Natural killer cell treated with Interleukin-12 subunit alpha and Interleukin-12 subunit beta and Interleukin-15 and Interleukin-18, amount 100 ng/mL, for 72 hours (primary cell): ENCODE data around the gene TRPM5. TPM values are rescaled to one million over a fixed set of nuclear protein-coding genes. Genes with fewer than 3 reads are reported as not detected.
A peak's percentile ranks its signal among the peaks of the same experiment; 100 is the strongest.

Experiments used
- ATAC-seq, 2 donors: fragments of 150-1000 bp; cut with Tn5 transposase in 1 of 2; sonication (Bioruptor Pico), chemical (Tn5 transposase) in 1 of 2; 2 replicates each; pipeline ENCODE4 v1.10.0; 2021
- DNase-seq: peaks from one replicate; pipeline ENCODE4 v3.0.0; 2022; ENCODE audit warnings: low spot score
- H3K27ac Mint-ChIP-seq, 2 donors: 1 replicate in 1 of 2; 2 replicates in 1 of 2; pipeline ENCODE4 v1.8.0; 2022; ENCODE audit warnings: mixed read lengths in 2 of 2, mild to moderate bottlenecking in 1 of 2, moderate library complexity in 1 of 2
- H3K27me3 Mint-ChIP-seq, 2 donors: 1 replicate in 1 of 2; 2 replicates in 1 of 2; pipeline ENCODE4 v1.8.0; 2022; ENCODE audit warnings: mixed read lengths in 2 of 2
- H3K36me3 Mint-ChIP-seq: one replicate; pipeline ENCODE4 v1.8.0; 2022; ENCODE audit warnings: mixed read lengths
- H3K4me1 Mint-ChIP-seq, 2 donors: 1 replicate in 1 of 2; 2 replicates in 1 of 2; pipeline ENCODE4 v1.8.0; 2022; ENCODE audit warnings: low read depth in 2 of 2, mixed read lengths in 2 of 2, mild to moderate bottlenecking in 1 of 2
- H3K4me3 Mint-ChIP-seq: one replicate; pipeline ENCODE4 v1.8.0; 2022; ENCODE audit warnings: mixed read lengths
- H3K9me3 Mint-ChIP-seq: 2 replicates; pipeline ENCODE4 v1.8.0; 2022; ENCODE audit warnings: mixed read lengths
- total RNA-seq, 2 donors: library from RNA; stranded (reverse); gene quantifications; one replicate each; pipeline ENCODE4 v1.2.3, GENCODE V29; 2022

The TRPM5 gene
- total RNA-seq, 2 donors from 2014 or later: not detected

DNA sequence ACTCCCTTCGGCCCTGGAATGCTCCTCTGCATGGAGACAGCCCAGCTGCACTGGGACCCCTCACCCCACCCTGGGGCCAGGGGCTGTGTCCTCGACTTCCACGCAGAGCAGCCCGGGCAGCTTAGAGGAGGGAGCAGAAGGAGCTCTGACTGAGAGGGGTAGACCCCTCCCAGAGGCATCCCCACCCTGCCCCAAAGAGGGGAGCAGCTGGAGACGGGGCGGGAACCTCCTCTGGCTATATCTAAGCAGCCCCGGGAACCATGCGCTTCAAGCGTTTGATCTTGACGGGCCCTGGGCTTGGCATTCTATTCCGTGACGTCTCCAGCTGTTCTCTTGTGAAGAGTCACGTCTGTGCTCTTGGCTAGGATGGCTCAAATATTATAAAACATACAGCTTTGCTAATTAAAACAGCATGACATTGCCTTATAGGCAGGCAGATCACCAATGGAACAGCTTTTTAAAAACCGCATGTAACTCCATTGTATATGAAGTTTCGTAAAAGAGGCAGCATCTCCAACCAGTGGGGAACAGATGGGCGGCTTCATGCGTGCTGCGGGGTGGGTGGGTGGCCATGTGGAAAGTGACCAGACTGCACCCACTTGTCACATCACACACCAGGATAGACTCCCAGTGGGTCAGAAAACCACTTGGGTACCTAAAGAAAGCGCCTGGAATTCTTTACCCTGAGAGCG lies 8.2 kb upstream of the TRPM5 start:
- Mint-ChIP-seq H3K4me3 (no peak overlapping the region), H3K27ac (no peak overlapping the region), H3K27me3 (peaks cover 9 to 15% of the 10 kb centered on the region in 2 donors), H3K9me3 (no peaks in the 10 kb centered on the region), H3K36me3 (no peaks in the 10 kb centered on the region), H3K4me1 (no peaks in the 10 kb centered on the region)
- DNase-seq: peak; percentile 54
- ATAC-seq: no peak

DNA sequence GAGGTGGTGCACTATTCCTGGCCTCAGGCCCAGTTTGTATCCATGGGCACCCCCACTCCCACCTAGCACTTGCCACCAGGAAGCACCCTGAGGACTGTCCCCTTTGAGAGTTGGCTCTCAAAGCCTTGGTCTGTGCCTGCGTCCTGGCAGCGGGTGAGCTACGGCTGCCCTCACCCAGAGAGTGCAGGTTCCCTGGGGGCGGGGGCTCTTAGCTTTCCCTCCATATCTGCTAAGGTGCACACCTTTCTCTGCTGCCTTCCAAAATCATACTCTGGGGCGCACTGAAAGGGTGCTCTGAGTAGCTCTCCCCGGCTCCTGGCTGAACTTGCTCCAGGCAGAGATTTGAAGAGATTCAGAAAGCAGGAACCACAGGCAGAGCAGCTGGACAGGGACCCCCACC lies 7.6 kb upstream of the TRPM5 start:
- Mint-ChIP-seq H3K4me1 (peaks cover 0 to 2% of the 10 kb centered on the region in 2 donors), H3K27me3 (peaks cover 9 to 17% of the 10 kb centered on the region in 2 donors), H3K9me3 (no peaks in the 10 kb centered on the region), H3K4me3 (no peak overlapping the region), H3K27ac (no peak overlapping the region), H3K36me3 (no peaks in the 10 kb centered on the region)
- DNase-seq: no peak
- ATAC-seq: no peak

DNA sequence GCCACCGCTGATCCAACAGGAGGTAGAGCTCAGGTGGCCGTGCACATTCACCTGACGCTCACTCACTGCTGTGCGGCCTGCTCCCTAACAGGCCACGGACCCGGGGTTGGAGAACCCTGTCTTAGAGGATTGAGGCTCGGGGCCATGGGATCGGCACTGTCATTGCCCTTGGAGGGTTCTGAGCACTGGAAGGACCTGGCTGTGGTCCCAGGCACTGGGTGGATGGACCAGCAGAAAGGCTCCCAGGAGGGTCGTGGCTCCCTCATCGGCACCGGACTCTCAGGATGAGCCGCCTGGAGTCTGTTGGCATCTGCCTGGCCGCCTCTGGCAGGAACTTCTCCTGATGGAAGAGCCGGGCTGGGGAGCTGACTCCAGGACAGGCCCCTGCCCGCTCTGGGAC lies 7.0 kb upstream of the TRPM5 start:
- no peaks in the 10 kb centered on the region for H3K36me3 Mint-ChIP-seq
- ATAC-seq: no peak
- no peaks in the 10 kb centered on the region for H3K9me3 Mint-ChIP-seq
- DNase-seq: peak; percentile 20
- H3K4me3 Mint-ChIP-seq: no peak overlapping the region
- peaks cover 9 to 17% of the 10 kb centered on the region in 2 donors for H3K27me3 Mint-ChIP-seq
- no peak overlapping the region for H3K27ac Mint-ChIP-seq
- peaks cover 0 to 2% of the 10 kb centered on the region in 2 donors for H3K4me1 Mint-ChIP-seq

DNA sequence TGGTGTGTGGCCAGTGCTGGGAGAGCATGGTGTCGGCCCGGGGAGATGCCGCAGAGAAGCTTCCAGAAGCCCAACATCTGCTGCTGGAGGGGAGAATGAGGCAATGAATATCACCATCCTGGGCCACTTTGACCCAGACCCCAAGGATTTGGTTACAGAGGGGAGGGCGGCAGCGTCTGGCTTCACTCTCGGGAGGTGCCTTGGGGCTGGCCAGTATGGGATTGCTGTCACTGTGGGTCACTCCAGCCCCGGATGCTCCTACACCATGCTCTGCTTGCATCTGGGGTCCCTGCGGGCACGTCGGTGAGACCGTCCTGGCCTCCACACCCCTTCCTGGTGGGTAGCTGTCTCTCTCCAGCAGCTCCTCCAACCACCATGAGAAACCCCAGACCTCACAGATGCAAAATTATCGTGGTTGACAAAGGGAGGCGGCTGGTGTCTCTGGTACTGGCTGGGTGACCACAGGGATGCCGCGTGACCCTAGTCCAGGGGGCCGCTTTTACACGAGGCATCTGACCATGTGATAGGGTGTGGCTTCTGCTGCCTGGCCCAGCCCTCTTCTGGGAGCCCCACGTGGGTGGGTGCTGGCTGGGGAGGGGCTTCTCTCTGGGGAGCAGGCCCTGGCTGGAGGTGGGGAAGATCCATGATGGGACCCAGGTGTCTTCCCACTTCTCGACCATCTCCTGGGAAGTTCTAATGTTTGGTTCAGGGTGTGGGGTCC lies 6.2 kb upstream of the TRPM5 start:
- H3K27ac Mint-ChIP-seq: no peak overlapping the region
- peaks cover 0 to 2% of the 10 kb centered on the region in 2 donors for H3K4me1 Mint-ChIP-seq
- H3K36me3 Mint-ChIP-seq: no peaks in the 10 kb centered on the region
- H3K4me3 Mint-ChIP-seq: no peak overlapping the region
- no peaks in the 10 kb centered on the region for H3K9me3 Mint-ChIP-seq
- ATAC-seq: no peak
- peaks cover 3 to 11% of the 10 kb centered on the region in 2 donors for H3K27me3 Mint-ChIP-seq
- DNase-seq: peak; percentile 53

DNA sequence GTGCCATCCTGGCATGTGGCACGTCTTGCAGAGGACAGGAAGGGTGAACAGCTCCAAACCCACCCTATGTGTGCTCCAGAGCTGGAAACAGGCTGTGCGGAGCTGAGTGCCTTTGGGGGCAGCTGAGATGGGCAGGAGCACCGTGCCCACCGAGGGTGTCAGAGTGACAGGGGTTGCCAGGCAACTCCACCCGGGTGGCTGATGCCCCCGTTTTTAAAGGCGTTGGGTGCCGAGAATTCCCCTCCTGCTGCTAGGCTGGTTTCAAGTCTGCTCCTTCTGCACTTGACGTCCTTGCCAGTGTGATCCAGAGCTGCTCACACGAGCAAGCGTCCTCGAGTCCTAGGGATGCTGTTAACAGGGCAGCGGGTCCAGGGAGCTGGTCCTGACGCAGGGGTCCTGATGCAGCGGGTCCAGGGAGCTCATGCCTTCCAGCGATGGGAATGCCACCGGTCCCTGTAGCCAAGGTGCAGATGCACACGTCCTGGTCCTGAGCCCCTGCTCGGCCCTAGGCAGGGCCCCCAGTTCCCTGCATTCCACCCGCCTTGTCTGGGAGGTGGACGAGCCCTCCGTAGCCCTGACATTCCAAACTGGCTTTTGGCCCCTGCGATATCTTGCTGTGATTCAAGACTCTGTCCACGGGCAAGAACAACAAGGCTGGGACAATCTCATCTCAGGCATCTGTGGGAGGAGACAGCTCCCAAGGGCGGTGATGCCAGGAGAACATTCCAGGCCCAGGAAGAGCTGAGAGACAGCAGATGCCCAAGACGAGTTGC lies 5.4 kb upstream of the TRPM5 start:
- H3K27me3 Mint-ChIP-seq: peaks cover 0 to 12% of the 10 kb centered on the region in 2 donors
- no peak overlapping the region for H3K27ac Mint-ChIP-seq
- H3K4me1 Mint-ChIP-seq: peaks cover 0 to 5% of the 10 kb centered on the region in 2 donors
- ATAC-seq (no peak), DNase-seq (peak; percentile 2)
- no peaks in the 10 kb centered on the region for H3K9me3 Mint-ChIP-seq
- H3K36me3 Mint-ChIP-seq: no peaks in the 10 kb centered on the region
- no peak overlapping the region for H3K4me3 Mint-ChIP-seq

DNA sequence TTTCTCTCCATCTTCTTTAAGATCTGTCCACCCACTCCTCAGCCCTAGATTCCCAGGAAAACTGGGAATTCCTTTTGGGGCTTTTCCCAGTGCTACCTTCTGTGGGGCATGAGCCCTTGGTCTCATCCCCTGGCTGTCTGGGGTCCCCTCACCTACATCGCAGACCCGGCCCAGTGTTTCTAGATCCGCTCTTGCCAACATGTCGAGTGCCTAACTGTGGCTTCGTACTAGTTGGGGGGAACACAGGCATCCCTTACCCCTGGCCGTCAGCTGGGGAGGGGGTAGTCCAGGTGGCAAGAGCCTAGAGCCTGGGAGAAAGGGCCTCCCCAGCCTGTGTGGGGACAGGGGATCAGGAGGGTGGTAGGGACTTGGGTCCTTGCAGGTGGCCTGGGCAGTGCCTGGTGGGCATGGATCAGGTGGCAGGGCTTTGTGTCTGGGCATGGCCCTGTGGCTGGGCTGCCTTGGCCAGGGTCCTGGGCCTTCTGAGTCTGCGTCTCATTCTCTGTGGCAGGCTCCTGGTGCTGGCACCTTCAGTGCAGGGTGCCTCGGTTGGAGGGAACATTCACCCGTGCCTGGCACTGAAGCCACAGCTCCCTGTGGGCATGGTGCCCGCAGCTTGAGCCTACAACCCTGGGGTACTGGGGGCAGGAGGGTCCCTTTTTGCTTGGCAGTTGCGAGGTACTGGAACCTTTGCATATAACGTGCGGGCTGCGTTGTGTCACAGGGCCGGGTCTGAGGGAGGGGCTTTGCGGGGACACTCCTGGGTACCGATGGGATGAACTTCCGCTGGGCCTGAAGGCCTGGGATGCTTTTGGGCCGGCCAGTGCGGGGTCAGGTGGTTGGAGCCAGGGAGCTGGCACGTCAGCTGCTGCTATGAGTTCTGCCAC lies 4.6 kb upstream of the TRPM5 start:
- Mint-ChIP-seq H3K4me1 (peaks cover 0 to 5% of the 10 kb centered on the region in 2 donors), H3K27me3 (peaks cover 0 to 12% of the 10 kb centered on the region in 2 donors), H3K27ac (no peak overlapping the region), H3K9me3 (no peaks in the 10 kb centered on the region), H3K4me3 (no peak overlapping the region), H3K36me3 (no peaks in the 10 kb centered on the region)
- DNase-seq (peak; percentile 54), ATAC-seq (no peak)

DNA sequence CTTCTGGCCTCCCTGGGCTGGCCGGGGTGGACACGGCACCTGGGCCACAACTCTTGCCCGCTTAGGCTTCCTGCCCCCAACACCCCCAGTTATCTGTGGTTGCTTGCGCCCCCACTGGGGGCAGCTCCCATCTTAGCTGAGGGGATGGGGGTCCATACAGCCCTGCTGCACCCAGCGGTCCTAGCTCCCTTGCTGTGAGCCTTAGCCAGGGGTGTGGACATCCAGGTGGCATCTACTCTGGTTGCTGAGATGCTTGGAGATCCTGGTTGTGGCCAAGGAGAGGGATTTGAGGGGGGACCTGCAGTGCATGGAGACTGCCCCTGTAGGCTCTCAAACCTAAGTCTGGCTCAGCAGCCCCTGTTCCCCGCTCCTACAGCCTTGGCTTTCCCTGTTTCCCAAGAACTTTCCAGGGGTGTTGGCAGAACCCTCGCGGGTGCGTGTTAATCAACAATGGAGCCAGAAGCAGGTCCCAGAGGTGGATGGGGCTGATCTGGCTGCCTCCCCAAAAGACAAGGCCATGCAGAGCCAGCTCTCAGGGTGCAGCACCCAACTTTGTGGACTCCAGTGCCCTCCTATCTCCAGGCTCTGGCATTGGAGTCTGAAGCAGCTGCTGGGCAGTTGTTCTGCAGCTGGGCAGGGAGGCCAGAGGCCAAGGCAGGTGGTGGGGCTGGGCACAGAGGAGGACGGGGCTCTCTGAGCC lies 3.8 kb upstream of the TRPM5 start:
- DNase-seq: peak; percentile 47

DNA sequence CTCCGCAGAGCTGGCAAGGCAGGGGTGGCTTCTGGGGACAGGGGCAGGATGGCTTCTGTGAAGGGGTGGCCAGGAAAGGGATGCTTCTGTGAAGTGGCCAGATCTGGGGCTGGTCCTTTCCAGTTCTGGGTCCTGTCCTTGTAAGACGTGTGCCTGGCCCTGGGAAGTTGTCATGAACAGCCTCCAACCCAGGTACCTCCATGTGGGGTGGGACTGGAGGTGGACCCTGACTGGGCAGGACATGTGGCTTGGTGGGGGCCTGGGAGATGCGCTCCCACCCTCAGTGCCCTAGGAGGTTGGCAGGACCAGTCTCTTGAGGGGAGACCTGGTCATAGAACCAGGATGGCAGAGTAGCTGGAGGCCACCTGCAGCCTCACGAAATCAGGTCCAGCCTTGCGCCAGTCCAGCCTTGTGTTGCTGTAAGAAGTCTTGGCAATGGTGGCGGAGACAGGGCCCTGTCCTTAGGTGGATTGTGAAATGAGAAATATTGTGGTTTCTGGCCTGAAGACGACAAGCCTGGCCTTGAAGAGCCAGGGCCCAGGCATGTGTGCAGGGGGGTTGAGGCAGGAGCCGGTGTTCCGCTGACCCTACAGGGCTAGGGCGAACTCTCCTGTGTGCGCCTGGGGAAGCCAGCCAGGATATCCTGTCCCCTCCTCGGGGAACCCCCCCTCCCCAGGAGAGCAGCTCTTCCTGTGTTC lies 3.1 kb upstream of the TRPM5 start:
- Mint-ChIP-seq H3K9me3 (no peaks in the 10 kb centered on the region), H3K4me3 (peak overlapping the region; percentile 20), H3K27ac (no peak overlapping the region), H3K36me3 (no peaks in the 10 kb centered on the region), H3K4me1 (peaks cover 0 to 5% of the 10 kb centered on the region in 2 donors), H3K27me3 (peaks cover 7 to 20% of the 10 kb centered on the region in 2 donors)
- DNase-seq: peak; percentile 51
- ATAC-seq: no peak

More for the DNA sequence above, 3.8 kb upstream of the TRPM5 start:
- H3K27ac Mint-ChIP-seq: no peak overlapping the region
- no peaks in the 10 kb centered on the region for H3K36me3 Mint-ChIP-seq
- H3K4me3 Mint-ChIP-seq: no peak overlapping the region
- no peak for ATAC-seq
- peaks cover 0 to 5% of the 10 kb centered on the region in 2 donors for H3K4me1 Mint-ChIP-seq
- H3K9me3 Mint-ChIP-seq: no peaks in the 10 kb centered on the region
- peaks cover 4 to 16% of the 10 kb centered on the region in 2 donors for H3K27me3 Mint-ChIP-seq

DNA sequence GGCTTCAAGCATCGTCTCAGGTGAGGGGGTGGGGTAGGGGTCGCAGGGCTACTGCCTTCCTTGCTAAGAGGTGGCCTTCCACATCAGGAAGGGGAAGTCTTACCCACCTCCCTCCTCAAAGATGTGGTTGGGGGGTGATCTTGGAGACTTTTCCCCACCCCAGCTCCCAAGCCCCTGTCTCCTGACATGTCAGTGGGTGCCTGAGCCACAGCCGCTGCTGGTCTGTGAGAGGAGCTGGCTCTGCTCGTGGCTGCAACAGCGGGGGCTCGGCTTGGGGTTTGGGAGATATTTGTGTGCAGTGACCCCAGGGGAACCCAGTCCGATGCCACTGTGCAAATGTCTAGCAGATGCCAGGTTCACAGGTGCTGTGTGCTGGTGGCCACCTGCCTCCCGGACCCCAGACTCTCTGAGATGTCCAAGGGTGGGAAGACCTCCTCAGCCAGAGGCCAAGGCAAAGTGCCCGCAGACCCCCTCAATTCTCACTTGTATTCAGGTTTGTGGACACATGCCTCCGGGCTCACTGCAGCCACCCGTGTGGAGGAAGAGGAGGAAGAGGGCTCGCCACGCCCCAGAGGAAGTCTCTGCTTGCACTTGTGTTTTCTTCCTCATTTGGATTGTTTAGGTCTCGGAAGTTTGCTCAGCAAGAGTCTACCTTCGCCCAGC lies 2.4 kb upstream of the TRPM5 start:
- Mint-ChIP-seq H3K27me3 (peaks cover 7 to 20% of the 10 kb centered on the region in 2 donors), H3K4me3 (peak overlapping the region; percentile 20), H3K36me3 (no peaks in the 10 kb centered on the region), H3K4me1 (peaks cover 0 to 5% of the 10 kb centered on the region in 2 donors), H3K9me3 (no peaks in the 10 kb centered on the region), H3K27ac (no peak overlapping the region)
- no peak for ATAC-seq
- DNase-seq: peak; percentile 48

DNA sequence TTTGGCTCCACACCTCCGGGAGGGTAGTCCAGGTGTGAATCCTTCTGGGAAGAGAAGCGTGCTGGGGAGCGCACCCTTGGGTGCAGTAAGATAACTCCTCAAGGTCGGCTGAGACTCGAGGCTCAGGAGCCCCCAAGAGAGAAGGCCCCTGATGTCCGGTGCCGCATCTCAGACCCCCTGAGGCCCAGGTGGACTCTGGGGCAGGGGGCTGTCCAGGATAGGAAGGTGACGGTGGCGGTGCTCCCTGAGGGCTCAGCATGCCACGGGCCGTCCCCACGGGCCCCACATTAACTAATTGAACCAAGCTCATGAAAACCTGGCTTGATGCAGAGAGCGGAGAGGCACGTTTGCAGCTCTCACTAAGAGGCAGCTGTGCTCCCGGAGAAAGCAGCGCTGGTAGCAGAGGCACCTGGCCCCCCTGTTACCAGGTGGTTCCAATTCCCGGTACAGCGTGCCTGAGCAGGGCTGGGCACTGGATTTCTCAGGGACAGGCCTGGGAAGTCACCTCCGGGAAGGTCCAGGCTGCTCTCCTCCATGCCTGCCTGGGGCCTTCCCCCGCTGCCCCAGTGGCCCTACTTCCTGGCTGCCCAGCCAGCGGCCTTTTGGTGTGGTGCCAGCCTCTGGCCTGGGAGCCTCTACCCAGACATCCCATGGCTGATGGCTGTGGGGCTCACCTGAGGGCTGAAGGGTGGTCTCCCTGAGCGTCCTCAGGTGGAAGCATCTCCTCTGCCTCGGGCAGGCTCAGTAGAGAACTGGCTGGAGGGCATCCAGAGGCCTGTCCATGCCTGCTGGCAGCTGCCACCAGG lies 1.6 kb upstream of the TRPM5 start:
- Mint-ChIP-seq H3K9me3 (no peaks in the 10 kb centered on the region), H3K4me3 (peak overlapping the region; percentile 71), H3K27me3 (peaks cover 7 to 20% of the 10 kb centered on the region in 2 donors), H3K4me1 (peaks cover 0 to 5% of the 10 kb centered on the region in 2 donors), H3K27ac (no peak overlapping the region), H3K36me3 (no peaks in the 10 kb centered on the region)
- ATAC-seq: no peak
- DNase-seq: peak; percentile 42
